OCI-LY3 (cell line): ENCODE measurements around the gene MTMR10.
A peak's percentile ranks its signal among the peaks of the same experiment; 100 is the strongest.

Experiments used
- H2AFZ ChIP-seq: fragments of 200-600, 300-600 bp; shearing (Covaris generic); 2 replicates; pipeline ENCODE4 v1.6.0; 2014; ENCODE audit warnings: antibody characterized with exemption, low read depth, low read length
- H3K27ac ChIP-seq: fragments of 200-600, 300-600 bp; sonication (generic); 2 replicates; pipeline ENCODE4 v1.5.1; 2014; ENCODE audit warnings: mild to moderate bottlenecking, low read length, moderate library complexity, mixed read lengths
- H3K27me3 ChIP-seq: fragments of 200-600, 300-600 bp; sonication (generic); 2 replicates; pipeline ENCODE4 v1.6.1; 2014; ENCODE audit warnings: low read depth, low read length, mixed read lengths
- H3K36me3 ChIP-seq: fragments of 200-600, 300-600 bp; sonication (generic); replicated peaks from 2 replicates; pipeline ENCODE3; 2014; ENCODE audit warnings: low read depth, low read length, mixed read lengths
- H3K4me1 ChIP-seq: fragments of 300-600, 200-600 bp; sonication (generic); 2 replicates; pipeline ENCODE4 v1.6.1; 2014; ENCODE audit warnings: low read length, mixed read lengths
- H3K4me2 ChIP-seq: fragments of 200-600, 300-600 bp; sonication (generic); 2 replicates; pipeline ENCODE4 v1.6.1; 2014; ENCODE audit warnings: low read length, mixed read lengths
- H3K4me3 ChIP-seq: fragments of 300-600, 200-600 bp; sonication (generic); 2 replicates; pipeline ENCODE4 v1.5.1; 2014; ENCODE audit warnings: antibody characterized with exemption, mild to moderate bottlenecking, low read length, moderate library complexity
- H3K79me2 ChIP-seq: fragments of 300-600, 200-600 bp; shearing (Covaris generic); 2 replicates; pipeline ENCODE4 v1.6.1; 2014; ENCODE audit warnings: mild to moderate bottlenecking, low read length, mixed read lengths
- H3K9ac ChIP-seq: fragments of 300-600, 200-600 bp; shearing (Covaris generic); 2 replicates; pipeline ENCODE4 v1.6.0; 2014; ENCODE audit warnings: mild to moderate bottlenecking, low read length, moderate library complexity
- H3K9me3 ChIP-seq: fragments of 200-600, 300-600 bp; shearing (Covaris generic); 2 replicates; pipeline ENCODE4 v1.6.1; 2014; ENCODE audit warnings: low read length, mixed read lengths; ENCODE audit not compliant: insufficient read depth
- H4K20me1 ChIP-seq: fragments of 200-600, 300-600 bp; sonication (generic); 2 replicates; pipeline ENCODE4 v1.6.1; 2016; ENCODE audit warnings: low read length, mixed read lengths; ENCODE audit not compliant: insufficient read depth
- EZH2phosphoT487 ChIP-seq: fragments of 200-600 bp; shearing (Covaris generic); IDR thresholded peaks from 2 replicates; pipeline ENCODE4 v1.6.1; 2018; ENCODE audit warnings: antibody characterized with exemption, mixed run types, low read depth
- TF ChIP-seq, protein P1 (sequence below): fragments of 200-600, 300-600 bp; sonication (generic); IDR thresholded peaks from 2 replicates; pipeline ENCODE4 v1.5.1; 2014; ENCODE audit warnings: antibody characterized with exemption, low read length, low read depth

MTMR10 gene, protein sequence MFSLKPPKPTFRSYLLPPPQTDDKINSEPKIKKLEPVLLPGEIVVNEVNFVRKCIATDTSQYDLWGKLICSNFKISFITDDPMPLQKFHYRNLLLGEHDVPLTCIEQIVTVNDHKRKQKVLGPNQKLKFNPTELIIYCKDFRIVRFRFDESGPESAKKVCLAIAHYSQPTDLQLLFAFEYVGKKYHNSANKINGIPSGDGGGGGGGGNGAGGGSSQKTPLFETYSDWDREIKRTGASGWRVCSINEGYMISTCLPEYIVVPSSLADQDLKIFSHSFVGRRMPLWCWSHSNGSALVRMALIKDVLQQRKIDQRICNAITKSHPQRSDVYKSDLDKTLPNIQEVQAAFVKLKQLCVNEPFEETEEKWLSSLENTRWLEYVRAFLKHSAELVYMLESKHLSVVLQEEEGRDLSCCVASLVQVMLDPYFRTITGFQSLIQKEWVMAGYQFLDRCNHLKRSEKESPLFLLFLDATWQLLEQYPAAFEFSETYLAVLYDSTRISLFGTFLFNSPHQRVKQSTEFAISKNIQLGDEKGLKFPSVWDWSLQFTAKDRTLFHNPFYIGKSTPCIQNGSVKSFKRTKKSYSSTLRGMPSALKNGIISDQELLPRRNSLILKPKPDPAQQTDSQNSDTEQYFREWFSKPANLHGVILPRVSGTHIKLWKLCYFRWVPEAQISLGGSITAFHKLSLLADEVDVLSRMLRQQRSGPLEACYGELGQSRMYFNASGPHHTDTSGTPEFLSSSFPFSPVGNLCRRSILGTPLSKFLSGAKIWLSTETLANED

DNA sequence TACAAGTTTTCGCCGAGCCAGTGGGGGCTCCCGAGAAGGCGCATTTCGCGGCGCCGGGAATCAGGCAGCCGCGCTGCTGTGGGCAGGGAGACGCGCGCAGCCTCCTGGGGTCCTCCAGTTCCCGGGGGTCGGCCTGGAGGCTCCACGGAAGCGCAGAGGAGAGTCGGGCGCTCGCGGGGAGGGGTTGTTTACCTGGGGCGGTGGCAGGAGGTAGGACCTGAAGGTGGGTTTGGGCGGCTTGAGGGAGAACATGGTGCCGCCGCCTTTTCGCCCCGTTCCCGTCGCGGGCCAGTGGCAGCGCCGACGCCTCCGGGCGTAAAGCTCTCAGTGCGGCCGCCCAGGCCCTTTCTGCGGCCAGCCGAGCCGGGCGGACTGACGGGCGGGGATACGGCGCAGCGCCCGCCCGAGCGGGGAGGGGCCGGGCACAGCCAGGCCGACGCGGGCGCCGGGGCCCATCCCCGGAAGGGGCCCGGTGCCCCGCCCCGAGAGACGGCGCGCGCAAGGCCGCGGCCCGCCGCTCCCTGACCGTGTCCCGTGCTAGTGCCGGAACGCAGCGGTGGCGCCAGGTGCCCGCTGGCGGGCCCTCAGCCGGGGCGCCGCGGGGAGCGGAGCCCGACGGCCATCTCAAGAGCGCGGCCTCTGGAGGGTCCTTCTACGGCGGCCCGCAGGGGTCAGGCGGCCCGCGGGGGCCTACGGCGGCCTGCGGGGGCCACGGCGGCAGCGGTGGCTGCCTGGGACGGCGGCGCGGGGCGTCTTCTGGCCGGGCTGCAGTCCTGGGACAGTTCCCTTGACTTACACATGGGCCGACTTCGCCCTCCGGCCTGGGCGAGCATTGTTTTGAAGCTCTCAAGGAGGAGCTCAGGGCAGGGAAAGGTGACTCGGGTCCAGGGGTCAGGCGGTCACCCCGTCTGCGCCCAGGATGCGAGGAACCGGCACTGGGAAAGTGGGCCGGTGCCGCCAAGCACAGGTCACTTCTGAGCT, at the start of gene MTMR10:
Gene MTMR10 (minus strand): TSS at position 374 of the 981 bp plus-strand sequence. CDS start 122 bp downstream, at position 252.
- Histone ChIP-seq H3K4me2 (peak within 1 kb of the TSS; percentile 76), H2AFZ (peak within 1 kb of the TSS; percentile 86), H3K9ac (peak within 1 kb of the TSS; percentile 81), H3K36me3 (peaks cover 10% of the 10 kb centered on the region), H3K27ac (peak within 1 kb of the TSS; percentile 62), H3K9me3 (no peaks in the 10 kb centered on the region), H3K4me1 (peaks cover 17% of the 10 kb centered on the region), H3K27me3 (no peaks in the 10 kb centered on the region), H3K79me2 (peaks cover 34% of the 10 kb centered on the region), H4K20me1 (peaks cover 16% of the 10 kb centered on the region), H3K4me3 (peak within 1 kb of the TSS; percentile 94)
- TF ChIP-seq EZH2phosphoT487, result no peak

DNA sequence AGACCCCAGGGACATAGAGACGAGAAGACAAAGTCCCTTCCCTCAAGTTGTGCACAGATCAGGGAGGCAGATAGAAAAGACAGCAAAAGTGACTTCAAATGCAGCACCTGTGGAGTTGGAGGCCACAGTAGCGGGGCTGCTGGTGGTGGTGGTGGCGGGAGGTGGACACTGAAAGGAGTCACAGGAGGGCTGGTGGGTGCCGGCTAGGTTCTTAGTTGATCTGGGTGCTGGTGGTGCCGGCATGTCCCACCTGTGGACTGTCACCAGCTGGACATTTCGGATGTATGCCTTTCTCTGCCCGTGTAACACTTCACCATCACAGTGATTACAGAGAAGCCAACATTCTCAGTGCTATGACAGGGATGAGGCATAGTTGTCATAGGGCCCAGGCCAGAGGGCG, 49.2 kb upstream of the MTMR10 start:
- H3K4me3 ChIP-seq, result no peak overlapping the region
- no peaks in the 10 kb centered on the region for H4K20me1 ChIP-seq
- H3K4me1 ChIP-seq, result no peaks in the 10 kb centered on the region
- no peaks in the 10 kb centered on the region for H3K36me3 ChIP-seq
- 0 out of 2 replicates have a peak, but pooled peaks cover 4% of the 10 kb centered on the region for H3K27me3 ChIP-seq
- TF ChIP-seq, protein P1, sequence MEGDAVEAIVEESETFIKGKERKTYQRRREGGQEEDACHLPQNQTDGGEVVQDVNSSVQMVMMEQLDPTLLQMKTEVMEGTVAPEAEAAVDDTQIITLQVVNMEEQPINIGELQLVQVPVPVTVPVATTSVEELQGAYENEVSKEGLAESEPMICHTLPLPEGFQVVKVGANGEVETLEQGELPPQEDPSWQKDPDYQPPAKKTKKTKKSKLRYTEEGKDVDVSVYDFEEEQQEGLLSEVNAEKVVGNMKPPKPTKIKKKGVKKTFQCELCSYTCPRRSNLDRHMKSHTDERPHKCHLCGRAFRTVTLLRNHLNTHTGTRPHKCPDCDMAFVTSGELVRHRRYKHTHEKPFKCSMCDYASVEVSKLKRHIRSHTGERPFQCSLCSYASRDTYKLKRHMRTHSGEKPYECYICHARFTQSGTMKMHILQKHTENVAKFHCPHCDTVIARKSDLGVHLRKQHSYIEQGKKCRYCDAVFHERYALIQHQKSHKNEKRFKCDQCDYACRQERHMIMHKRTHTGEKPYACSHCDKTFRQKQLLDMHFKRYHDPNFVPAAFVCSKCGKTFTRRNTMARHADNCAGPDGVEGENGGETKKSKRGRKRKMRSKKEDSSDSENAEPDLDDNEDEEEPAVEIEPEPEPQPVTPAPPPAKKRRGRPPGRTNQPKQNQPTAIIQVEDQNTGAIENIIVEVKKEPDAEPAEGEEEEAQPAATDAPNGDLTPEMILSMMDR, result no peak
- TF ChIP-seq EZH2phosphoT487, result no peak
- no peak overlapping the region for H3K4me2 ChIP-seq
- H3K27ac ChIP-seq, result no peak overlapping the region
- H3K79me2 ChIP-seq, result no peaks in the 10 kb centered on the region
- no peaks in the 10 kb centered on the region for H3K9me3 ChIP-seq
- no peak overlapping the region for H2AFZ ChIP-seq
- H3K9ac ChIP-seq, result no peak overlapping the region

DNA sequence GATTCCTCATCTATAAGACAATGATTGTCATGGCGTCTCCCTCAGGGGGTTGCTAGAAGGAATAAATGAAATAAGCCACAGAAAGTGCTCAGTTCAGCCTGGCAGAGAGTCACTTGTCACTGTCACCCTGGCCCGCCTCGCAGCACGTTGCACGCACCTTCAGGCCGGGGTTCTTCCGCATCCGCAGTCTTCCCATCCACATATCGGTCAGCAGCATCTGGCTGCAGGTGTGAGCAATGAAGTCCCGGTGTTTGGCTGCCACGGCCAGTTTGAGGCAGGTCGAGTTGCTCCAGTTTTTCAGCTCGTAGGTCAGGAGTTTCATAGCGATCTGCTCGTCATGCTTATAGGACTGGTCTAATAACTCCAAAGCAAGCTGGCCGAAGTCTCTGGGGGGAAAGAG, 48.5 kb upstream of the MTMR10 start:
- Histone ChIP-seq H3K79me2 (no peaks in the 10 kb centered on the region), H3K27ac (no peak overlapping the region), H3K4me1 (no peaks in the 10 kb centered on the region), H4K20me1 (no peaks in the 10 kb centered on the region), H3K4me3 (no peak overlapping the region), H3K9ac (no peak overlapping the region), H3K36me3 (no peaks in the 10 kb centered on the region), H3K9me3 (no peaks in the 10 kb centered on the region), H2AFZ (no peak overlapping the region), H3K27me3 (0 out of 2 replicates have a peak, but pooled peaks cover 4% of the 10 kb centered on the region), H3K4me2 (no peak overlapping the region)
- TF ChIP-seq, protein P1, result no peak
- no peak for TF ChIP-seq EZH2phosphoT487

DNA sequence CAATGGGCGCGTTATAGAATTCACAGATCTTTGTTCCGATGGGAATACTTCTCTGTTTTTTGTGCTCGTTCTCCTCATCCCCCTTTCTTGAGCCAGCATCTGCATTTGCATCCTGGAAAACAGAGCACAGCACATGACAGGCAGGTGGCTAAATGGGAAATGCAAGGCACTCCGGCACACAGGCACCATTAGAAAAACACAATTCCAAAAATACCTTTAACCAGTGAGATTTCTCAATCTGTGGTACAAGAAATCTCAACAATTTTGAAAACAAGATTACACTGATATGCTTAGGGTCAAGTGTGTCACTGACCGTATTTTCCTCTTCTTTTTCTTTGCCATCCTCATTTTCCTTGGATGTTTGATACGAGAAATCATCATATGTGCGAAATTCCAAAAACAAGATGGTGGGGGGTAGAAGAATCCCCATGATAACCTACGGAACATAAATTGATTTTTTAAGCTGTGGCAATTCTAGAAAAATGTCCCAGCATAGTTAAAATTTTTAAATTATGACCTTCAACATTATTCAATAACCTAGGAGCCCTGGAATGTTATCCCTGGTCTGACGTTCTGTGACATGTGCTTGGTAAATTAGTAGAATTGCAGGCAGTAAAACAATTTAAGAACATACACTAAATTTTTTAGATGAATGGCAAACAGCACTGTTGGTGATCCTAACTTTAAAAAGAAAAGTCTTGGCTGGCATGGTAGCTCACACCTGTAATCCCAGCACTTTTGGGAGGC, 46.5 kb upstream of the MTMR10 start:
- H3K4me1 ChIP-seq, result no peaks in the 10 kb centered on the region
- H3K4me2 ChIP-seq, result no peak overlapping the region
- no peaks in the 10 kb centered on the region for H3K9me3 ChIP-seq
- no peaks in the 10 kb centered on the region for H4K20me1 ChIP-seq
- no peaks in the 10 kb centered on the region for H3K79me2 ChIP-seq
- H3K4me3 ChIP-seq, result no peak overlapping the region
- 0 out of 2 replicates have a peak, but pooled peaks cover 4% of the 10 kb centered on the region for H3K27me3 ChIP-seq
- no peaks in the 10 kb centered on the region for H3K36me3 ChIP-seq
- no peak overlapping the region for H2AFZ ChIP-seq
- H3K9ac ChIP-seq, result no peak overlapping the region
- TF ChIP-seq, protein P1, result no peak
- TF ChIP-seq EZH2phosphoT487, result no peak
- no peak overlapping the region for H3K27ac ChIP-seq
